CMK (cell line): Measurements from ENCODE around the gene TMEM168.
"Not testable (repeated sequence)": the region's sequence is repeated elsewhere in the genome, so short reads cannot be mapped to it uniquely, and the experiment has no call there.

ENCODE experiments used
- DNase-seq: peaks from one replicate; pipeline ENCODE4 v3.0.0-alpha.2; 2010; ENCODE audit warnings: low read depth

TMEM168 gene, protein sequence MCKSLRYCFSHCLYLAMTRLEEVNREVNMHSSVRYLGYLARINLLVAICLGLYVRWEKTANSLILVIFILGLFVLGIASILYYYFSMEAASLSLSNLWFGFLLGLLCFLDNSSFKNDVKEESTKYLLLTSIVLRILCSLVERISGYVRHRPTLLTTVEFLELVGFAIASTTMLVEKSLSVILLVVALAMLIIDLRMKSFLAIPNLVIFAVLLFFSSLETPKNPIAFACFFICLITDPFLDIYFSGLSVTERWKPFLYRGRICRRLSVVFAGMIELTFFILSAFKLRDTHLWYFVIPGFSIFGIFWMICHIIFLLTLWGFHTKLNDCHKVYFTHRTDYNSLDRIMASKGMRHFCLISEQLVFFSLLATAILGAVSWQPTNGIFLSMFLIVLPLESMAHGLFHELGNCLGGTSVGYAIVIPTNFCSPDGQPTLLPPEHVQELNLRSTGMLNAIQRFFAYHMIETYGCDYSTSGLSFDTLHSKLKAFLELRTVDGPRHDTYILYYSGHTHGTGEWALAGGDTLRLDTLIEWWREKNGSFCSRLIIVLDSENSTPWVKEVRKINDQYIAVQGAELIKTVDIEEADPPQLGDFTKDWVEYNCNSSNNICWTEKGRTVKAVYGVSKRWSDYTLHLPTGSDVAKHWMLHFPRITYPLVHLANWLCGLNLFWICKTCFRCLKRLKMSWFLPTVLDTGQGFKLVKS

DNA sequence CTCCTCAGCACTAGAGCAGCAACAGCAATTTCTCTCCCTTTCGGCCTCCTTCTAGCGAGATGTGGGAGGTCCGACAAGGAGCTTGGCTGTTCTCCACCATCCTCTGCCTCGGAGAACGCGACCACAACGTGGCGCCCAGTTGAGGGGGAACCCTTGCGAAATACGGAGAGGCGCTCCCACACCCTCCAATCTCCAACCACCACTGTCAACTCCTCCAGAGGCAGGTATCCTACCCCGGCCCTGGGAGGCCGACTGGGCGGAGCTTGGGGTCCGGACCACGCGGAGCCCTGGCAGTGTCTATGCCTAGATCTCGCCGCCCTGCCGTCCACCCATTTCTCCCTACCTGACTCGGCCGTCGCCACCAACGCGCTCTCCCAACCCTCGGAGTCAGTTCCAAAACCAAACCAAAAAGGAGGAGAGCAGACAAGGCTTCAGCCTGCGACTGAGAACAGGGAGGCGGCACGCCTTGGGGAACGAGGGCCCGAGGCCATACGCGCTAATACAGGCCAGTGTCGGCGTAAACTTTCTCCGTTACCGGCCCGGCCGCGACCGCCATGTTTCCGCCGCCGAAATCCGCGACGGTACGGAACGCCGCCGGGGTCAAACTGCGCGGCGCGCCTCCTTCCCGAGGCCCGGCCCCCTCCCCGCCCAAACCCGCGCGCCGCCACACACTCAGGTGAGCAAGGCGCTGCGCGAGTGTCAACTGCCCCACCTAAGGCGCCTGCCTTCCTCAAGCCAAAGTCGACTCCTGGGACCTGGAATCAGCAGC, at the start of gene TMEM168:
Gene TMEM168 (minus strand): TSS at position 577 of the 769 bp plus-strand sequence. CDS start 5,568 bp downstream, outside the sequence.
- DNase-seq, result peak; percentile 59

DNA sequence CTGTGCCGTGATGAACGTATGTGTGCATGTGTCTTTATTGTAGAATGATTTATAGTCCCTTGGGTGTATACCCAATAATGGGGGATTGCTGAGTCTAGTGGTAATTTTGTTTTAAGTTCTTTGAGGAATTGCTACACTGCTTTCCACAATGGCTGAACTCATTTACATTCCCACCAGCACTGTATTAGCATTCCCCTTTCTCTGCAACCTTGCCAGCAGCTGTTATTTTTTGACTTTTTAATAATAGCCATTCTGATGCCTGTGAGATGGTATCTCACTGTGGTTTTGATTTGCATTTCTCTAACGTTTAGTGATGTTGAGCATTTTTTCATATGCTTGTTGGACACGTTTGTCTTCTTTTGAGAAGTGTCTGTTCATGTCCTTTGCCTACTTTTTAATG, 45.7 kb upstream of the TMEM168 start:
- not testable (repeated sequence) for DNase-seq

DNA sequence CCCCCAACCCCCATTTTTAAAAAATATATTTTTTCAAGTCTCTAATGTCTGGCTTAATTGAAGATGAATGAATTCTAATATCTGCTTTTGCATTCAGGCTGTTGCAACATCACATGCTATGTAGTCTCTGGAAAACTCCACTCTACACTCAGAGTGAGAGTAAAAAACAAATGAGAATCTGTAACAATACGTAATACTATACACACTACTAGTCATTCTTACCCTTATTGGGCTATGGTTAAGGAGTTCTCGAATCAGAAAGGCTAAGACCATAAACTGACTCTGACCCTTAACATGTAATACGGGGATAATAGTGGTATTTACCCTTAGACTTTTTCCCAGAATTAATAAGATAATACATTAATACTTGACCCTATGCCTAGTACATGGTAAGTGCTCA, 42.9 kb upstream of the TMEM168 start:
- DNase-seq, result no peak

DNA sequence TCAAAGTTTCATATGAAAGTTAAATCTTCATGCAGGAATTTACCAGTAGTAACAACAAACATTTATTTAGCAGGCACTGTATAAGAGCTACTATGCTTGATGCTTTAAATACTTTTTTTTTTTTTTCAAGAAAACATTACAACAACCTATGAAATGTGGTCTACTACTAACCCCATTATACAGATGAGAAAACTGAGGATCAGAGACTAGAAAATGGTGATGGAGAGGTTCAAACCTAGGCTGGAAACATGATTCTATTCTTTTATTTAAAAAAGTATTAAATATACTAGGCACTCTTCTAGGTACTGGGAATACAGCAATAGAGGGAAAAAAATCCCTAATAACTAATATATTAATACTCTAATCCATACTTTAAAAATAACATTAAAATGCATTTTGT, 40.6 kb upstream of the TMEM168 start:
- DNase-seq, result no peak

DNA sequence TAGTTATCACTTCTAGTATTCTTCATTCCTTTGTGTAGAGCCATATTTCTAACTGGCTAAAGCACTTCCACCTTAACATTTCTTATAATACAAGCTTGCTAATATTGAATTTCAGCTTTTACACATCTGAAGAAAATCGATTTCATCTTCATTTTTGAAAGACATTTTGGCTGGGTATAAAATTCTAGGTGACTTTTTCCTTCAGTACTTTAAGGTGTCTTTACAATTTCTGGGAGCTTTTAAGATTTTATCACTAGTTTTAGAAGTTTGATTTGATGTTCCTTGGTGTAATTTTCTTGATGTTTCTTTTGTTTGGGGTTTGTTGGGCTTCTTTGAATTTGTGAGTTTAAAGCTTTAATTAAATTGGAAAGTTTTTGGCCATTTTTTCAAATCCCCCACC, 38.5 kb upstream of the TMEM168 start:
- DNase-seq, result no peak

DNA sequence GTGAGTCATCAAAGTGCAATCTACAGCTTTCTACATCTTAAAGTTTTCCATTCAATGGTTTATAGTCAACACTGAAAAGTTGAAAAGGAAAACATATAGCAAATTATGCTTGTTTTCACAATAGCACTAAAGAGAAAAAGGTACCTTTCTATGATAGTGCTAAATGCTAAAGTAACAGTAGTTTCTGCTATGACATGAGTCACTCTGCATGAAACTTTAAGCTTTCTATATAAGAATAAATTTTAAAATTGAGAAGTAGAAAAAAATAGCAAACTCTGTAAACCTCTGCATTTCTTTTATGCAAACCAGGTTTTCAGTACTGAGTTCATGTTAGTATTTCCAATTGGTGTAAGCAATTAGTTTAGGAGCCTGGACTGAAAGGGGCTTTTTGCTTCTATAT, 31.2 kb upstream of the TMEM168 start:
- DNase-seq, result no peak

DNA sequence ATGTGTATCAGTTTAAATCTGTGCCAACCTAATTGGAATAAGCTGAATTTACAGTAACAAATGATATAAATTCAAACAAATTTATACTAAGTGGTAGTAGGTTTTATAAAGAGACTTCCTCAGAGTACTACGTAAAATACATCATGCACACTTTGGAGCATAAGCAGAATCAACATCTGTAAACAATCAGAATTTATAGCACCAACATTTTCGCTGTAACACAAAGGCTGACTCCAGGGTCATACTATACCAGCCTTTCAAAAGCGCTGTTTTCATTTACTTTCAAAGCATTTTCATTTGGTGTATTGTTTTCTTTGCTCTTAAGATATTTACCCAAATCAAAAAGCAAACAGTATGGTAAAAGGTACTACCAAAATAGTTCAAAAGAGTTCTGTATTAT, 29.3 kb upstream of the TMEM168 start:
- DNase-seq, result no peak

DNA sequence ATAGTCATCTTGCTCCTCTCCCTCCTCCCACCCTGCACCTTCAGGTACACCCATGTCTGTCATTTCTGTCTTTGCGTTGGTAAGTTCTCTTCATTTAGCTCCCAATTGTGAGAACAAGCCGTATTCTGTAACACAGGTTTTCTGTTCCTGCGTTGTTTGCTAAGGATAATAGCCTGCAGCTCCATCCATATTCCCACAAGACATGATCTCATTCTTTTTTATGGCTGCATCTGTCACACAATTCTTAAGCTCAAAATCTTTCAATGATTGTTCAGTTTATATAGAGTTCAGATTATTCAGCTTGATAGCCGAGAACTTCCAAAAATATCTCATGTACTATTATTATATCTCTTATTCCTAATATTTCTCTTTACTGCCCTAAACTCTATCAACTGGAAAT, 16.0 kb upstream of the TMEM168 start:
- DNase-seq, result no peak

DNA sequence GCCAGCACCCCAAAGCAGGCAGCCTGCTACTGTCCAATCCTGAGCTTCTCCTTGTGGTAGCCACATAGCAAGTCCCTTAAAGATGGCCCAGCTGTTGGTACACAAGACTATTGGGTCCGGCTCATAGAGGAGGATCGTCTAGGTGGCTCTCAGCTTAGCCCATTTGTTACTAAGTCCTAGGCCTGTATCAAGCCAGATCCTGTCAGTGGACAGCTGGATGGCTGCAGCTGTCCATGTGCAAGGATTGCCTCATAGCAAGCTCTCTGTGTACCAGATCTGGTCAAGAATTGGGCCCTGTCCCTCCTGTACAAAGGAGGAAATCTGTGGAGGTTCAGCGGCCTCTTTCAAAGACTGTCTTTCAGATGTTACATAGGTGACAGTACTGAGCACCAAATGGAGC, 12.2 kb upstream of the TMEM168 start:
- no peak for DNase-seq

DNA sequence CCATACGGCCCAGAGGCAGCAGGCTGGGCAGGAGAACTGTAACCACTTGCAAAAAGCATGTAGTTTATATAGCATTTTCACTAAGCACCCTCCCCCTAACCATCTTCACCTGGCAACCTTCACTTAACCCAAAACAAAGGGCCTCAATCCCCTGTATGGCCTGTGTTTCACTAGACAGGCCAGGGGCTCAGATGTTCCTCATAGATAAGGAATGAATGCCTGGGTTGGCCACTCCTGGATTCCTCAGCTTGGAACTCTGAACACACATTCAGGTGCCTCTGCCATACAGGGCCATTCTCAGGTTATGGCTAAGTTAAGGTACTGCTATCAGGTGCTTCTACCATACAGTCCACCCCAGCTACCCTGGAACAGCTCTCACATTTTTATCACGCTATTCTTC, 10.3 kb upstream of the TMEM168 start:
- no peak for DNase-seq

DNA sequence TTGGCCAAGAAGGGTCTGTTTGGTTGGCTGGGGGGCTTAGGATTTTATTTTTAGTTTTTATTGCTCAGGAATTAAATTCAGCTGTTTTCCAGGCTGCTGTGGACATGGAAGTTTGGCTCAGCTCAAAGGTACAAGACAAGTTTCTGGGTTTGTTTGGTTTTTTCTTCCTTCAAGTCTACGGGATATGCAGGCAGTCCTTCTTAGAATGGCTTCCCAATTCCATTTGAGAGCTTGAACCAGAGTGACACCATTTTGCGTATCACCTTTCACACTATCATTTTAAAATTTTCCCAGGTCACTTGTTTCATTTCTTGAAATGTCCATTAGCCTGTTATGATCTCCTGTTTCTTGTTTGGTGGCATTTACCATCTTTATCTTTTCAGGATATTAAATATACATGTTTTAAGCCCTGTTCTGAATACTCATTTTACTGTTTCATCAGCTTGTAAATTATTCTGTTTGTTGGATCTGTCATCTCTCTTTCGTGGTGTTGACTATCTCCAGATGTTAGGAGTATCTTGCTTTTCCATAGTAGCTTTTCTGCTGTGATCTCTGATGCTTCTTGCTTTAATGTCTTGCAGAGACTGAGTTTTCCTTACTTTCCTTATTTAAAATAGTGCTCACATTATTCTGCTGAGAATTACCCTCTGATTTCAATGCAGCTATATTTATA, 9.4 kb upstream of the TMEM168 start:
- no peak for DNase-seq

DNA sequence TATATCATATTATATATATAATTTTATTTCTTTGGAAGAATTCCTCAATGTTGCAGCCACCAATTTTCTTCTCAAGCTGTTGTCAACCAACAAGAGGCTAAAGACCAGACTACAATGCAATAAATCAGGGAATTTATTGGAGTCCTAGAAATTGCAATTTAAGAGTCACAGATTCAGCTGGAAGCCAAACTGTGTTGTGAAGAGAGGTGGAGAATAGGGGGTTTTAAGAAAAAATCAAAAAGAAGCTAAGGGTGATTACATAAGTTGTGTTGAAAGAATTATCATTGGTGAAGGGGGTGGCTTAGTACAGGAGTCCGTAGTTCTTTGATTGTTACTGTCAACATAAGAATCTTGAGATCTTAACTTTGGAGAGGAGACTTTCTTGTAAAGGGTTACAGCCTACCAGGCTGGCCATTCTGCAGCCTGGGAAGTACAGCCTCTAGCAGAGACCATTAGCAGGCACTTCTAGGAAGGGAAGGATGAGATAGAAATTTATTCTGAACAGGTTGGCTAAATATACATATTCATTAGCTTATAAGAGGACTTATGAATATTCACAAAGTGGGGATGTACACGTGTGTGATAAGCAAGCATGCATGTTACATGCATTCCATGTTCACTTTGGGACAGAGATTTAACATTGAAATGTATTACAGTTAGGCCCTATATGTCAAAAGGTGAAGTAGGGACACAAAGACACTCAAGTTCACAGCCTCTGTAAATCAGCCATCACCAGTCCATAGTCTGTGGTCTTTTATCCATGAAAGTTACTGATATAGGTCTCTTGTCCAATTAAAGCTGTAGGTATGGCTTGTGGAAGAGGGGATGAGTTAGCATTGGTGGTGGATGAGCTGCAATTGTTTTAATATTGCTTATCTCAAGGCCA, 8.3 kb upstream of the TMEM168 start:
- DNase-seq, result no peak

DNA sequence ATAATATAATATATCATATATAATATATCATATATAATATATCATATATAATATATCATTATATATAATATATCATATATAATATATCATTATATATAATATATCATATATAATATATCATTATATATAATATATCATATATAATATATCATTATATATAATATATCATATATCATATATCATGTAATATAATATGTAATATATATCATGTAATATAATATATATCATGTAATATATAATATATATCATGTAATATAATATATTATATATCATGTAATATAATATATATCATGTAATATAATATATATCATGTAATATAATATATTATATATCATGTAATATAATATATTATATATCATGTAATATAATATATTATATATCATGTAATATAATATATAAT, 6.4 kb upstream of the TMEM168 start:
- not testable (repeated sequence) for DNase-seq

DNA sequence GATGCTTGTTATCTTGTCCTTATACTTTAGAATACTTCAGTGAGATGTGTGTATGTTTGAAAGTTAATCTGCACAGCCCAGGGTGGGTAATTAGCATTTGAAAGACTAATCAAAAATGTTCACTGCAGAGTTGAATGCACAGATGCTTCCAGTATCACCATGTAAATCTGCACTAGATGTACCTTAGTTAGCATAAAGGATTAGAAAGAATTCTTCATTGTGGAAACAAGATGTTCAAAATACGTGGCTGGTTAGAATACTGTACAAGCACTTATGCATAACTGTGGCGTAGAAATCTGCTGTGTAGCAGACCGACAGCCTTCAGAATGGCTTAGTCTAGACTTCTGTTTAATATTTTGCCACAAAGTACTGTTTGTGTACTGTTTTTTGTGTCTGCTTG, 2.2 kb upstream of the TMEM168 start:
- no peak for DNase-seq

DNA sequence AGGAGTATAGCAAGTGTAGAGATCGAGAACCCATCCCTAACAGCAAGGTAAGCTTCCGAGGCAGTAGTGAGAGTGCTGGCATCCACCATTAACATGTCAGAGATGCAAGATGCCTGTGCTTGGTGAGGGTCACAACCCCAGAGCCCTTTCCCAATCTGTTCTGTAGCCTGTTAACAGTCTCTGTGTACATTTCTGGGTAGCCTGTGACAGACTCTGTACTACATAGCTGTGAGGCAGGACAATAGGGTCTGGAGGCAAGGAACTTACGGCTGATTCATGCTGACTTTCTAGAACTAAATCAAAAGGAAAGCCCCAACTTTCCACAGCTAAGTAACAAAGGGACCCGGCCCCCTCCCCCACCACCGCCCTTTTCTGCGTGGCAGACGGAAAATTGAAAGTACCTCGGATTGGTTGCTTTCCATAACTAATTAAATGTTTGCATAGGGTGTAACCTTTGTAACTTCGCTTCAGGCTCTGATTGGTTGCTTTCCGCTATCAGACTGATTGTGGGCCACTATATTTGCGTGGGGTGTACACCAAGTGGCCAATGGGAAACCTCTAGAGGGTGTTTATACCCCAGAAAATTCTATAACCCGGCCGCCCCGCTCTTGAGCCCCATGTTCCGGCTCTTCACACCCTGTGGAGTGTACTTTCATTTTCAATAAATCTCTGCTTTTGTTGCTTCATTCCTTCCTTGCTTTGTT, 1.4 kb upstream of the TMEM168 start:
- no peak for DNase-seq

DNA sequence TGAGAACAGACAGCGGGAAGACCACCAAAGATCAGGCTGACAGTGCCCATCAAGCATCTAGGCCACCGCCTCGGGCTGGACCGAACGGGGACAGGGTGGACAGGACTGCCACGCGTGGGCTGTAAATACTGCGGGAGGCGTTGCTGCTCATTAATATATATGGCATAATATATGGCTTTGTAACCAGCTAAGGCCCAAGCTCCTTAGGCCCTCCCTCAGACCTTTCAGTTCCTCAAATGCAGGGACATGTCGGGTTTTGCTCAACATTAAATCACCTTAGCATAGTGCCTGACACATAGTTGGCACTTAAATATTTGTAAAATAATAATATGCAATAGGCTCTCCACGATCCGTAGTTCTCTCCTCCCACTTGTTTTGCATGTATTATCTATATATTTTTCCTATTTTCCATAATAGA, 402 bp upstream of the TMEM168 start:
- DNase-seq, result no peak

DNA sequence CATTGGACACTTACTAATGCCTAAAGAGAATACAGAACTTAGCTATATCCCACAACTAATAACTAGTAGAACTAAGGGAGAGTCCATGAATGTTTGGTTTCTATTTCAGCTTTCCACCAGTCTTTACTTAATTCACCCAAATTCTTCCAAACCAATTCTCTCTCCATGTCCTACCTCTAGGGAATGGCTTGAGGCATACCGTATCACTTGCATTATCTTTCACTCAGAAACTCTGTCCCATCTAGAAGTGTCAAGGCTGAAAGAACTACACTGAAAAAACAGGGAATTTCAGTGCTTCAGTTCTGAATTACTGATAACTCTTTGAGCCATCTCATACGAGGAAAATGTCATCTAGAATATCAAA, 758 bp downstream of the TMEM168 start:
- no peak for DNase-seq

DNA sequence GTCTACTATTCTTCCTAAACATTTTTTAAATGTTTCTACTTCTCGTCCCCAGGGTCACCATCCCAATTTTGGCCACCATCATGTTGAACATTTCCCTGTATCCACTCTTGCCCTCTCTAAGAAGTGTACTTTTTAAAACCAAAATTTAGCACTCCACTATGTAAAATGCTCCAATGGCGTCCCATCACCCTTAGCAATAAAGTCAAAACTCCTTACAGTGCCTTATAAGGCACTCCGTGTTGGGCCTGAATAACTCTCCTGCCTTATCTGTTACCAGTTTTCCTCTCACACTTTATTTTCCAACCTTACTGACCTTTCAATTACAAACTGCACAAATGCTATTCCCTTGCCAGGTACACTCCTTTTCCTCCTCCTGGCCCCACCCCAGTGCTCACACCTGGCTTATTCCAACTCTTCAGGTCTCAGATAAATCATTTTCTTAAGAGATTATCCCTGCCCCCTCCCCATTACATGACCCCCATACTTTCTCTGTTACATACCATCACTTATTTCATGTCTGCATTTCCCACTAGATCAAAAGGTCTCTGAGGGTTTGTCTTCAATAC, 1.3 kb downstream of the TMEM168 start:
- no peak for DNase-seq

DNA sequence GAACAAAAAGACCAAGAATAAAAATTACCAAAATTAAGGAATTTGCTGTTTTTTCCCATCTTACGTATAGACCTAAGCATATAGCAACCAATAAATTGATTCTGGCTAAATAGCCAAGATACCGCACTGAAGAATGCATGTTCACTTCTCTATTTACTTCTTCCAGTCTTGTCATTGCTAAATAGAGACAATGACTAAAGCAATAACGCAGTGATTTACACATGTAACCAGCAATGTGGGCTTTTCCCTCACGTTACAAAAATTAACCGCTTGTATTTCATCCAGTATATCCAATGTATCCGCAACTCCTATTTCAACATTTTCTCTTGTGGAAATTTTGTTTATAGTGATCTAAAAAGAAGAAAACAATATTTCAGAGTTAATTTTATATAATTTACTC, 5.6 kb downstream of the TMEM168 start:
- no peak for DNase-seq

DNA sequence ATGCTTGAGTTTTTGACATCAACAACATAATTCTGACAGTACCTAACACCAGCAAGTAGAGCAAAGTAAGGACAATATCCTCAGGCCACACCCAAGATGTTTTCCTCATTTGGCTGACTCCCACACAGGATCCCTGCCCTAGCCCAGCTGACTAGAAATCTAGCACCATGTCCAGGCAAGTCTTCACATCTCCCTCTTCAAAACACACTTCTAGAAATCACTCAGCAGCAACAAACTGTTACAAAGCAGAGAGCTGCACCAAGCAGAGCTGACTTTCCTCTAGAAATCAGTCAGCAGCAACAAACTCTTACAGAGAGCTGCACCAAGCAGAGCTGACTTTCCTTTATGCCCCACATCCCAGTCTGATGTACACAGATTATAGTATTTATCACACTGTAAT, 7.7 kb downstream of the TMEM168 start:
- DNase-seq, result no peak
